GM12872 (cell line): ENCODE measurements around the gene ABCA2.

Experiments
- CTCF ChIP-seq: IDR thresholded peaks from 3 replicates; pipeline ENCODE4 v1.5.1; 2011; ENCODE audit warnings: low read depth, mild to moderate bottlenecking, low read length, moderate library complexity; ENCODE audit not compliant: insufficient read depth

Gene ABCA2

GRCh38 chr9:137017791-137018497, 10.1 kb downstream of the ABCA2 start:
- TF ChIP-seq CTCF = no peak

- no peak for TF ChIP-seq CTCF
Observed at GRCh38 chr9:137017071-137017470, 11.0 kb downstream of the ABCA2 start.

- TF ChIP-seq CTCF = no peak
Observed at GRCh38 chr9:137016436-137016835, 11.6 kb downstream of the ABCA2 start.

- no peak for TF ChIP-seq CTCF
Observed at GRCh38 chr9:137015976-137016375, 12.1 kb downstream of the ABCA2 start.

- no peak for TF ChIP-seq CTCF
Observed at GRCh38 chr9:137015540-137015930, 12.5 kb downstream of the ABCA2 start.

GRCh38 chr9:137014776-137015539, 13.1 kb downstream of the ABCA2 start:
- no peak for TF ChIP-seq CTCF

GRCh38 chr9:137014166-137014565, 13.9 kb downstream of the ABCA2 start:
- no peak for TF ChIP-seq CTCF
